Stimulated activated CD4-positive, alpha-beta T cell treated with anti-CD3 and anti-CD28 coated beads, Interleukin-15, amount 100 ng/mL, for 1 hour (primary cell): ENCODE measurements around the gene IREB2.
"Not testable (repeated sequence)": the region's sequence is repeated elsewhere in the genome, so short reads cannot be mapped to it uniquely, and the experiment has no call there.

Experiments
- DNase-seq, 2 donors: peaks; one replicate each; pipeline ENCODE4 v3.0.0-alpha.2; 2020; ENCODE audit warnings: low read depth in 1 of 2, low spot score in 1 of 2

The IREB2 gene, protein sequence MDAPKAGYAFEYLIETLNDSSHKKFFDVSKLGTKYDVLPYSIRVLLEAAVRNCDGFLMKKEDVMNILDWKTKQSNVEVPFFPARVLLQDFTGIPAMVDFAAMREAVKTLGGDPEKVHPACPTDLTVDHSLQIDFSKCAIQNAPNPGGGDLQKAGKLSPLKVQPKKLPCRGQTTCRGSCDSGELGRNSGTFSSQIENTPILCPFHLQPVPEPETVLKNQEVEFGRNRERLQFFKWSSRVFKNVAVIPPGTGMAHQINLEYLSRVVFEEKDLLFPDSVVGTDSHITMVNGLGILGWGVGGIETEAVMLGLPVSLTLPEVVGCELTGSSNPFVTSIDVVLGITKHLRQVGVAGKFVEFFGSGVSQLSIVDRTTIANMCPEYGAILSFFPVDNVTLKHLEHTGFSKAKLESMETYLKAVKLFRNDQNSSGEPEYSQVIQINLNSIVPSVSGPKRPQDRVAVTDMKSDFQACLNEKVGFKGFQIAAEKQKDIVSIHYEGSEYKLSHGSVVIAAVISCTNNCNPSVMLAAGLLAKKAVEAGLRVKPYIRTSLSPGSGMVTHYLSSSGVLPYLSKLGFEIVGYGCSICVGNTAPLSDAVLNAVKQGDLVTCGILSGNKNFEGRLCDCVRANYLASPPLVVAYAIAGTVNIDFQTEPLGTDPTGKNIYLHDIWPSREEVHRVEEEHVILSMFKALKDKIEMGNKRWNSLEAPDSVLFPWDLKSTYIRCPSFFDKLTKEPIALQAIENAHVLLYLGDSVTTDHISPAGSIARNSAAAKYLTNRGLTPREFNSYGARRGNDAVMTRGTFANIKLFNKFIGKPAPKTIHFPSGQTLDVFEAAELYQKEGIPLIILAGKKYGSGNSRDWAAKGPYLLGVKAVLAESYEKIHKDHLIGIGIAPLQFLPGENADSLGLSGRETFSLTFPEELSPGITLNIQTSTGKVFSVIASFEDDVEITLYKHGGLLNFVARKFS

DNA sequence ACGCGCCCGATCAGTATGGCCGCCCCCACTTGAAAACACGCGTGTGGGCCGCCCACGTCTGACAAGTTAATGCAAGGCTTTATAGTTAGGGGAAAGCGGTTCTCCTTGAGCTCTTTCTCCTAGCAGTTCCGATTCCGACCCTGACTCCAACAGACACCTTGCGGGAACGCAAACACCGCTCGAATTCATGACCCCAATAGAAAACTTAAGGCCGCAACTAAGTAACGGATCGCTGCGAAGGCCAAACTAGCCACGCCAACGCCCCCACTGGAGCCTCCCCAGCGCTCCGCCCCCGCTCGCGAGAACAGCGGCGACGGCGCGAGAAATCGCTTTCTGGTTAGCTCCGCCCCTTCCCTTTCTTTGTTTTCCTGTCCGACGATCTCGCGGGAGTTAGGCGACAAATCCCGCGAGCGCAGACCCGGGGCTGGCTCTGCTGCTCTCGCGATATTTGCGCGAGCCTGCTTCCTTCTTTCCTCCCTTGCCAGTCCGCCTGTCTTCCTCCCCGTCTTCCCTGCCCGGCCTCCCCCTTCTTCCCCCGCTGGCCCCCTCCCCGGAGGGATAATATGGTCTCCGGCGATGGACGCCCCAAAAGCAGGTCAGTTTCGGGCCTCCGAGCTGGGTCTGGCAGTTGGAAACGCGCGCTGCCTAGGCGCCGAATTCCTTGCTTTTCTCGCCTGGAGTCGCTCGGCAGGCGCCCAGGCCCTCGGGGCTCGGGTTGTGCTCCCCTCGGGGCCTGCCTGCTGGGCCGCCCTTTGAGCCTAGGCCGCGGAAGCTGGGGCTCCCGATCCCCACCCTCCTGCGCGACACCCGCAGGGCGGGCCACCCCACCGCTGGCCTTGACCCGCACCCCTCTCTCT is at the start of gene IREB2:
Gene IREB2 (plus strand): TSS at position 455 of the 857 bp plus-strand sequence. CDS start 122 bp downstream, at position 577.
- DNase-seq: peak; percentile 93 to 96

DNA sequence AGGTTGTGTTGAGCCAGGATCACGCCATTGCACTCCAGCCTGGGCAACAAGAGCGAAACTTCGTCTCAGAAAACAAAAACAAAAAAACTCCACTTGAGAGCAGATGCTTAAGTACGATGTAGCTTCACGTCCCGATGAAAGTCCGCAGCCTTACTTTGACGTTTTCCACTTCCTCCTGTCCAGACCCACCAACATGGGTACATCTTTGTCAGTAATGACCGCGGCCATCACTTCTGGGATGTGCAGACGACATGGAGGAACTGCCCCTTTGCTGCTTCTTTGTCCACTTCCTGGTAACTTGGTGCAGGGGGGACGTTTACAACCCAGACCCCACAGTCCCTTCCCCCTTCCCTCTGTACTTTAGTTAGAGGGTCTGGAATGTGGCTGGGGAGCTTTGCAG is 49.2 kb upstream of the IREB2 start:
- DNase-seq: no peak

DNA sequence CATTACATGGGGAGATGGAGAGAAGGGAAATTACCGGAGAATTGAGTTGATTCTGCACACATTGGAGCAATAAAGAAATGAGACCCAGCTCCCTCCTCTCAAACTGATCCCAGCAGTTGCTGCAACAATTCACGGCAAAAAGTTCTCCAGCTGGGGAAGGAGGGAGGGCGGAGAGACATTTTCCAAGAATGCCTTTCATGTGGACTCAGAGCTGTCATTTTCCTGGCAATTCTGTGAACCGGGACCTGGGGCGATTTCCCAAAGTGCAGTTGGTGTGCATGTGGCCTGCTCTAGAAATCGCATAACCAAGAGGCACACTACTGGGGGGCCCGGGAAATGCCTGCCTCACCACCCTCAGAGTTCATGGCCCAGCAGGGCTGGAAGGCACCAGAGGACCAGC is 48.7 kb upstream of the IREB2 start:
- no peak for DNase-seq

DNA sequence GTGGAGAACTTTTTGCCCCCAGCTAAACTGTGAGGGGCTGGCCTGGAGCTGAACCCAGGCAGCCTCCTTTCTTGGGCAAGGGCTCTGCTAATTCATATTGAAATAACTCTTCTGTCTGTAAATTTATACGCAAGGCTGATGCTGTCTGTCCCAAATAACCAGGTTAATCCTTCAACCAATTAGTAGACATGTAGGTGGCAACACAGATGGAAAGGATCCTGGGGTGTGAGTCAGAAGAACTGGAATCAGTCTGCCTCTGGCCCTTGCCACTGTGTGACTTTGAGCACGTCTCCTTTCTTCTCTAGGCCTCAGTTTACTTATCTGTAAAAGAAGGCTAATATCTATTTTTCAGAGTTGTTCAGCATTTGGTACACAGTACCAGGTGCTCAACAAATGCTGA is 48.3 kb upstream of the IREB2 start:
- no peak for DNase-seq

DNA sequence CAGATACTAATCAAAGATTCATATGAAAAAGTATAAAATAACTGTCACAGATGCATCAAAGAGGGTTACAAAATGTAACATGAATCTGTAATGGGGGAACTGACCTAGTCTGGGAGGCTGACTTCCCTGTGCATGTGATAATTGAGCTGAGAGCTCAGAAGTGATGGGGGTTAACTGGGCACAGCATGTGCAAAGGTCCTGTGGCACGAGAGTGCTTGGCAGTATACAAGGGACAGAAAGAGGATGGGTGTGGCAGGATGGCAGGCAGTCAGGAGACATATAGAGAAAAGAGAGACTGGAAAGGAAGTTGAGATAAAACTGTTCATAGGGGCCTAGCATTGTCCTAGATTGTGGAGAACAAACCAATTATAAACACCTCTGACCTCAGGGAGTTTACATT is 47.8 kb upstream of the IREB2 start:
- no peak for DNase-seq

DNA sequence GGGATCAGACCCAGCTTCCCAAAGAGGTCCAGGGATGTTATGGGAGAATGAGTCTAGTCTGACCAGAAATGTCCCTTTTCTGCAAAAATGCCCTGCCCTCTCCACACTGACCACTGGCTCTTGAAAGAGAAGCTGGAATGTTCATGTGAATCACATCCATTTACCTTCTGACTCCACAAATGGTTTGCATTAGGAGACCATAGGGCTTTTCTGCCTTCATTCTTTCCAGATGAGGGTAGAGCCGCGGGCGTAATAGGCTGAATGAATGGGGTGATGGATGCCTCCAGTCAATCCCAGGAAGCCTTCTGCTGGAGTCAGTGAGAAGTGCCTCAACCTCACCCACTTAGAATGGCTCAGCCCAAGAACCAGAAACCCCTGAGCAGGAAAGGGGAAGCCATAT is 47.2 kb upstream of the IREB2 start:
- DNase-seq: no peak

DNA sequence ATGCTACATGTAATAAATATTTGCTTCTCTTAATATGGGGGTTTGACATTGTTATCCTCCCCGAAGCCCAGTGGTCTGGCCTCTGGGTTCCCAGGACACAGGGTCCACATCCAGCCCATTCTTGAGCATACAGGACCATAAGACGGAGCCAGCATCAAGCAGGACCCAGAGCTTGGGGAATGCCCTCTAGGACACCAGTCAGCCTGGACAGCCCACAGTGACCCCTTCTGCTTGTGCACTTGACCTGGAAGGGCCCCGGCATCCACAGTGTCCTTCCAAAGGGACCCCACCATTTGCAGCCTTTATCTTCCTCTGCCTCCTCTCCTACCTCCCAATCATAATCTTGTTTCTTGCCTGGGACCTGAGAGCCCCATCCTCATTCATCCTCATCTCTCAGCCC is 46.2 kb upstream of the IREB2 start:
- DNase-seq: no peak

DNA sequence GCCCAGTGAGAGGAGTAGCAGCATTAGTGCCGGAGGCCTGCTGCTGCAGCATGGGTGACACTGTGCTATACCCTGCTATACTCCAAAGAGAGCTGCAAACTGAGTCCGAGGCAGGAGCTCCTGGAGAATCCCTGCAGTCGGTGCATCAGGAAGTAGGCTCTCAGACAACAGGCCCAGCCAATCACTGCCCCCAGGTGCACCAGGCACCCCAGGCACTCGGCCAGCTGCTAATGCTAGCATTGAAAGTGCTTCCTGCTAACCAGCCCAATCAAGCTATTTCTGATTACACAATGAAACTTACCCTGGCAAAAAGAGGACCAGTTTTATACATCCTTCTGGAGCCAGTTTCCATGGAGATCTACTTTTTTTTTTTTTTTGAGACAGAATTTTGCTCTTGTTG is 45.6 kb upstream of the IREB2 start:
- no peak for DNase-seq

DNA sequence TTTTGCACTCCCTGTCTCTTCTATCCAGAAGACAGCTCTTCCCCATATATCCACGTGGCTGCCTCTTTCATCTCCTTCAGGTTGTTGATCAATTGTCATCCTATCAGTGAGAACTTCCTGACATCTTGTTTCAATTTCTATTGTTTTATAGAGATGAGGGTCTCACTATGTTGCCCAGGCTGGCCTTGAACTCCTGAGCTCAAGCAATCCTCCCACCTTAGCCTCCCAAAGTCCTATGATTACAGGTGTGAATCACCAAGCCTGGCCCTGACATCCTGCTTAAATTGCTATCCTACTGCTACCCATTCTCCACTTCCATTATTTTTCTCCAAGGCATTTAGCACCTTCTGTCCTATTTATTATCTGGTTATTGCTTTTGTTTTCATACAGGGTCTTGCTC is 44.9 kb upstream of the IREB2 start:
- no peak for DNase-seq

DNA sequence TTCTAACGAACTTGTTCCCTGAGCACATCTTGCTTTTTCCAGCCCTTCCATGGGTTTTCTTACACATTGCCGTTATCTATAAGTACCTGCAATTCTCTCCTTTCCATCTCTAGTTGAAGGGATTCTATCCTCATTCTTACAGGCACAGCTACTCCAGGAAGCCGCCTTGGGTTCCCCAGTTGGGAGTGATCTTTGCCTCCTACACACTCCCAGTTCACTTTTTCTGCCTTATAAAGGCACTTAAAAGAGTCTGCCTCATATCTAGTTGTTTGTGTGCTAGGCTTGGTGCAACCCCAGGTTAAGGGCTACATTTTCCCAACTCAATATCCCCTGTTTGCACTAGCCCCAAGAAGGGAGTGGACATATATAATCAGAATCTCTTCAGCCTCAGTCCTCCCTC is 44.0 kb upstream of the IREB2 start:
- DNase-seq: no peak

DNA sequence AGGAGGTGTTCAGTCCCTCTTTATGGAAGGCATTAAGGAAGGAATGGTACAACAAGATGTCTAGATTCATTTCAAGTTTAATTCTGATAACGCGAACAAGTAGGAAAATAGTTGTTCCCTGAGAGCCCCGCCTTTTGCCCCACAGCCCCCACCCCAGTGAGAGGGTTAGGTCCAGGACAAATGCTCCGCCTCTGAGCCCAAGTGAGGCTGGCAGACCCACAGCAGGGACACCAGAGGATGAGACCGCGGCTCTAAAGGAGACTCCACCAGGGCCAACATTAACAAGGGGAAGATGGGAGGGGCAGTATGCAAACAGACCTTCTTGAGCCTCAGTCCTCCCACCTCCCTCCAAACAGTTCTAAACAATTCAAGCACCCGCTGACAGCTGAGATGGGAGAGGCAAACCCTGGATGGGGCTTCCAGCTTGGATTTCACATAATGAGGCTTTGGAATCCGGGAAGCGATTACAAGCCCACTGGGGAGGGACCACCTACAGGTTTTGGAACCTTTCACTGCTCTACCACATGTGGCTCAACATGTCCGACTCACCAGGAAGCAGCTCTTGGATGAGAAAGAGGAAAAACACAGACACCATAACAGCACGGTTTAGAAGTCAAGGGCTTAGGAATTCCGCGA is 42.9 kb upstream of the IREB2 start:
- no peak for DNase-seq

DNA sequence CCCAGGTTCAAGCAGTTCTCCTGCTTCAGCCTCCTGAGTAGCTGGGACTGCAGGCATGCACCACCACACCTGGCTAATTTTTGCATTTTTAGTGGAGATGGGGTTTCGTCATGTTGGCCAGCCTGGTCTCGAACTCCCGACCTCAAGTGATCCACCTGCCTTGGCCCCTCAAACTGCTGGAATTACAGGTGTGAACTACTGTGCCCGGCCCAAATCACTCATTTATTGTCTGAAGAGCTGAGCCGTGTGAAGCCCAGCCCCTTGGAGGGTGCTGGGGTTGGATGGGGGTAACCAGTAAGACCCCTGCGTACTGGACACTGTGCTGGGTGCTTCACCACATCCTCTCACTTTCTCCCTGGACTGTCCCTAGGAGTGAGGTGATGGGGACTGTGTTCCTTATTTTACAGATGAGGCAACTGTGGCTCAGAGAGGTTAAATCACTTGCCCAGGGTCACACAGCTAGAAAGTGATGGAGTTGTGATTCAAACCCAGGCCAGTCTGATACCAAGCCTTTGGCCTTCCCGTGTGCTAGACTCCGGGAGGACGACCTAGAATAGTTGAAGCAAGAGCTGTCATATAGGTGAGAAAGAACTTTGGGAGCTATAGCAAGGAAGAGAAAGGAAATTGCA is 41.7 kb upstream of the IREB2 start:
- DNase-seq: no peak

DNA sequence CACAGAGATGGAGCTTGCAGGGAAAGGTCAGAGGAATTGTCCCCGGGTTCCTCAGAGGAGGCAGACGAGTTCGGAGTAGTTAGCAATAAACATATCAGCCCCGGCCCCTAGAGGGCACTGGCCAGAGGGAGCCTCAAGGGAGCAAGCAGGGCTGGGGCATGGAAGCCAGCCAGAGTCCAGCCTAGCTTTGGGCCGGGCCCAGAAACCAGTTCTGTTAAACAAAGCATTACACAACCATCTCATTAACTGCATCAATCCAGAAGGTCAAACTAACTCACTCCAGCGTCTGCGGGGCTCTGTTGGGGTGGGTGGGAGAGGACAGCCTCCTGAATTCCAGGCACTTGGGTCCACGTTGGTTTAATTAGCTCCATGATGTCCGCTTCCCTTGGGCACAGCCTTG is 41.0 kb upstream of the IREB2 start:
- DNase-seq: no peak

DNA sequence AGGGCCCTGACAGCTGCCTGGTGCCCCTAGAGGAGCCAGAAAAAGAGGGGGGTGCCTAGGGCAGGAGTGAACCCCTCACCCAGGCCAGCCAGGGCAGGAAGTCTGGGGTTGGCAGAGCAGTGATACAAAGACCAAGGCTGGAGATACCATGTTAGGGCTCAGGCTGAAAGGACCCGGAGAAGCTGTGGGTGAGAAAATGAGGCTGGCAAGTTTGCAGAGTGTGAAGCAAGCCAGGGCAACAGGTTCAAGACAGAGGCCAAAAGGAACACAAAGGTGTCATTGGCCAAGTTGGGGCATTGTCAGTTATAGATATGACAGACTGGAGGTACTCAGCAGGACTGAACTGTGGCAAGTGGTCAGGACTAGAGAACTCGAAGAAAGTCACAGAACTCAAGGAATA is 40.6 kb upstream of the IREB2 start:
- DNase-seq: no peak

DNA sequence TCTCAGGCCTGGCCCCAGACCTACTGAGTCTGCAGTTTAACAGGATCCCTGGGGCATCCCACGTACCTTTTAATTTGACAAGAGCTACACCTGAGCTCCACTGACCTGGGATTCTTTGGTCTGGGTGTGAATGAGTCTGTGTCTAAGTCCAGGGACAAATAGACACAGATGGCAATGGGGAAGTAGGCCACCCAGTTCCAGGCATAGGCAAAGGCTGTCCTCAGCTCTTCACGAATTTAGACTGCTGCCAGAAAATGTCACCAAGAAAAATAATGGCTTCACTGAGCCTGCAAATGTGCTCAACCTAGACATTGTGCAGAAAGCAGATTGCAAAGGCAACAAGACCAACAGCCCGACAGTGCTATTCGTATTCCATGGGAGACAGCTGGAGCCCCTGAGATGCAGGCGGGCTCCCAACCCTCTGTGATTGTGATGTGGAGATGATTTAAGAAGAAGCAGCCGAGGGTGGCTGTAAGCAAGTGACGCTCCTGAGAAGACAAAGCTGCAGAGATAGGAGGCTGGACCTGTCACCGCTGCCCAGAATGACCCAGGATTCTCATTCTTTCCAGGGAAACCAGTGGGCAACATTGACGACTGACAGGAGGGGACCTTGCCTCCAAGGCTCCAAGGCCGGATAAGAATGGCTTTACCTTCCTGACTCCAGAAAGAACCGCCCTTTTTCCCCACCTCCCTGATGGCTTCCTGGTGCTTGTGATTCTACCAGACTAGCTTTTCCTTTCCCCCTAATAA is 39.8 kb upstream of the IREB2 start:
- no peak for DNase-seq

DNA sequence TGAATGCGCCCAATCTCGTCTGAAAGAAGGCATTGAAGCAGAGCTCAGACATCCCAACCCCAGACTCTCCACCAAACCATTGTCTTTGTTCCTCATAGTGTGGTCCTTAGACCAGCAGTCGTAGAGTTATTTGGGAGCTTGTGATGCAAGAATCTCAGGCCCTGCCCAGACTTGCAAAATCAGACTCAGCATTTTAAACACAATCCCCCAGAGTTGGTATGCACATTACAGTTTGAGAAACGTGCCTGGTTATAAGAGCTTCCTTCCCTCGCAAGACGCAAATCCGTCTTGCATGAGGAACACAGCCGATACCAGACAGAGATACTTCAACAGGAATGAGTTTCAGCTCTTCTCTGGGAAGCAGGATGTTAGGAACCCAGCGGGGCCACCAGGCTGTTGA is 38.9 kb upstream of the IREB2 start:
- no peak for DNase-seq

DNA sequence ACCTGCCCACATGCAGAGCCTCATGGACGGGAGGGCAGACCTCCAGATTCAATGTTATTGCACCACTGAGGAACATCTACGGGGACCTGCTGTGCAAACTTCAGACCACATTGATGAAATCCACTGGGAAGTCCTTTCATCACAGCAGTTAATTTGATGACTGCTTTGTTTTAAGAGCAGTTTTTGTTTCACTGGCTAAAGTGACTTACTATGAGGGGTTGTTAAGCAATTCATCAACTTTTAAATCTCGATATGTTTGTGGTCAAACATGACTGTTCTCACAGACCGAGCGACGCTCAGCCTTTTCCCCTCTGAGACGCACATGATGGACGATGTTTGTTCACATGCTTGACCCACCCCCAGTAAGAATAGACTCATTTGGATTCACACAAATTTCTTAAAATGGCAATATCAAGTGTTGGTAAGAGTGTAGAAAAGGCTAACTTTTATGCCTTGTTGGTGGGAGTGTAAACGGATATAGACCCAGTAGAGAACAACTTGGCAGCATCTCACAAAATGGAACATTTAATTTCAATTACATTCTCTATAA is 35.9 kb upstream of the IREB2 start:
- no peak for DNase-seq

DNA sequence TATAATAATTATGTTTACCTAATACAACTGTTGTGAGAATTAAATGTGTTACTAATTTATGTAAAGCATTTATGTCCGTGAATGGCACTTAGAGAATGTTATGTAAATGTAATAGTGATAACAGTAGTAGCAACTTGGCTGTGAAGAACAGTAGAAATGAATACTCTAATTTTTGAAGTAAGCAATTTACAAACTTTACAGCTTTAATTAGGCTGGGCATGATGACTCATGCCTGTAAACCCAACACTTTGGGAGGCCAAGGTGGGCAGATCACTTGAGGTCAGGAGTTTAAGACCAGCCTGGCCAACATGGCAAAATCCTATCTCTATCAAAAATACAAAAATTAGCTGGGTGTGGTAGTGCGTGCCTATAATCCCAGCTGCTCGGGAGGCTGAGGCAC is 33.9 kb upstream of the IREB2 start:
- no peak for DNase-seq

DNA sequence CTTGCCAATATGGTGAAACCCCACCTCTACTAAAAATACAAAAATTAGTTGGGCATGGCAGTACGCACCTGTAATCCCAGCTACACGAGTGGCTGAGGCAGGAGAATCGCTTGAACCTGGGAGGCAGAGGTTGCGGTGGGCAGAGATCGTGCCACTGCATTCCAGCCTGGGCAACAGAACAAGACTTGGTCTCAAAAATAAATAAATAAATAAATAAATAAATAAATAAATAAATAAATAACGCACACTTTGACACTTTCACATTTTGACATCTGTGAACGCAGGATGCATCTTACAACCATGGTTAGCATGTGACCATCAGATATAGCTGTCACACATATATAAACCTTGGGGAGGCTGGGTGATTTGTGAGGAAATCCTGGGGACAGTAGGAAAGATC is 33.2 kb upstream of the IREB2 start:
- DNase-seq: not testable (repeated sequence)
